Peyer's patch (tissue), 4 donors: ENCODE measurements around the gene UNC5B. TPM values are rescaled to one million over a fixed set of nuclear protein-coding genes. Genes with fewer than 3 reads are reported as not detected.

Source experiments
- DNase-seq, 3 donors: peaks; one replicate each; pipeline ENCODE4 v3.0.0-alpha.2; 2017 to 2019
- H3K27ac ChIP-seq, 4 donors: fragments of 200-600 bp; sonication (generic); one replicate each; pipeline ENCODE4 v1.5.1; 2016 to 2019
- H3K27me3 ChIP-seq, 2 donors: fragments of 200-600 bp; sonication (generic); one replicate each; pipeline ENCODE4 v1.5.1; 2019
- H3K36me3 ChIP-seq, 3 donors: fragments of 200-600 bp; sonication (generic); one replicate each; pipeline ENCODE4 v1.5.1; 2016 to 2019
- H3K4me1 ChIP-seq, 4 donors: fragments of 200-600 bp; sonication (generic); one replicate each; pipeline ENCODE4 v1.5.1; 2016 to 2019
- H3K4me3 ChIP-seq, 4 donors: fragments of 200-600 bp; sonication (generic); 1 replicate in 3 of 4; 2 replicates in 1 of 4; pipeline ENCODE4 v1.5.1; 2016 to 2019; ENCODE audit warnings: mild to moderate bottlenecking in 1 of 4
- H3K9me3 ChIP-seq, 4 donors: fragments of 200-600 bp; sonication (generic); one replicate each; pipeline ENCODE4 v1.5.1; 2016 to 2019; ENCODE audit warnings: mild to moderate bottlenecking in 1 of 4
- POLR2A ChIP-seq, 2 donors: fragments of 450-650 bp; IDR thresholded peaks; one replicate each; pipeline ENCODE4 v1.5.1; 2017; ENCODE audit warnings: antibody characterized with exemption in 2 of 2, mild to moderate bottlenecking in 2 of 2, moderate library complexity in 2 of 2
- total RNA-seq, 4 donors: library from RNA; depleted of rRNA; stranded (reverse); fragments of >200 nt; gene quantifications; one replicate each; pipeline ENCODE4 v1.1.0, GENCODE V29; 2016
- TF ChIP-seq, protein P1 (sequence below), 6 experiments: fragments of 450-650 bp in 4 of 6; fragments of 200-600 bp in 2 of 6; sonication (generic) in 1 of 6; IDR thresholded peaks; one replicate each; pipeline ENCODE4 v1.5.1; 2017 to 2019; ENCODE audit warnings: antibody characterized with exemption in 6 of 6, mild to moderate bottlenecking in 3 of 6, moderate library complexity in 1 of 6

Gene UNC5B
- total RNA-seq, 4 donors from 2014 or later, result 5.0 to 52.5 (median 39.1) TPM

DNA sequence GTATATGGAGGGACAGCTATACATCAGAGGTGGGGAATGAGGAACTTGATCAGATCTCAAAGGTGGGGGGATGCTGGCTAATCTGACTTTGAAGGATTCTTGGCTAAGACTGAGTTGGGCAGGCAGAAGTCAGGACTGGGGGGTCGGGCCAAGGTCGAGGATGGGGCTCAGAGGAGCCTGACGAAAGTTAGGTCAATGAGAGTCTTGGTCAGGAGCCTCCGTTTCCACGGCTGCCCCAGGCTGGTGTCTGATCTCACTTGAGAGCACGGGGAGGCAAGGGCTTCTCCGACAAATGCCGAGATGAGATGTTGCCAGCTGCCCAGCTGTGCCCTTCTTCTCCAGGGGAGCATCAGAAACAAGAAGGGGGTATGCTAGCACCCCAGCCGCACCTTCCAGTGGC, 112.4 kb downstream of the UNC5B start:
- Histone ChIP-seq H3K4me3 (no peak overlapping the region), H3K4me1 (peaks cover 0 to 4% (median 1%) of the 10 kb centered on the region in 4 donors), H3K9me3 (no peaks in the 10 kb centered on the region), H3K27ac (no peak overlapping the region), H3K36me3 (no peaks in the 10 kb centered on the region), H3K27me3 (no peaks in the 10 kb centered on the region)
- TF ChIP-seq, protein P1, sequence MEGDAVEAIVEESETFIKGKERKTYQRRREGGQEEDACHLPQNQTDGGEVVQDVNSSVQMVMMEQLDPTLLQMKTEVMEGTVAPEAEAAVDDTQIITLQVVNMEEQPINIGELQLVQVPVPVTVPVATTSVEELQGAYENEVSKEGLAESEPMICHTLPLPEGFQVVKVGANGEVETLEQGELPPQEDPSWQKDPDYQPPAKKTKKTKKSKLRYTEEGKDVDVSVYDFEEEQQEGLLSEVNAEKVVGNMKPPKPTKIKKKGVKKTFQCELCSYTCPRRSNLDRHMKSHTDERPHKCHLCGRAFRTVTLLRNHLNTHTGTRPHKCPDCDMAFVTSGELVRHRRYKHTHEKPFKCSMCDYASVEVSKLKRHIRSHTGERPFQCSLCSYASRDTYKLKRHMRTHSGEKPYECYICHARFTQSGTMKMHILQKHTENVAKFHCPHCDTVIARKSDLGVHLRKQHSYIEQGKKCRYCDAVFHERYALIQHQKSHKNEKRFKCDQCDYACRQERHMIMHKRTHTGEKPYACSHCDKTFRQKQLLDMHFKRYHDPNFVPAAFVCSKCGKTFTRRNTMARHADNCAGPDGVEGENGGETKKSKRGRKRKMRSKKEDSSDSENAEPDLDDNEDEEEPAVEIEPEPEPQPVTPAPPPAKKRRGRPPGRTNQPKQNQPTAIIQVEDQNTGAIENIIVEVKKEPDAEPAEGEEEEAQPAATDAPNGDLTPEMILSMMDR (IDR thresholded peaks at IDR 0.05), result no peak
- no peak for TF ChIP-seq POLR2A (IDR thresholded peaks at IDR 0.05)
- no peak for DNase-seq

DNA sequence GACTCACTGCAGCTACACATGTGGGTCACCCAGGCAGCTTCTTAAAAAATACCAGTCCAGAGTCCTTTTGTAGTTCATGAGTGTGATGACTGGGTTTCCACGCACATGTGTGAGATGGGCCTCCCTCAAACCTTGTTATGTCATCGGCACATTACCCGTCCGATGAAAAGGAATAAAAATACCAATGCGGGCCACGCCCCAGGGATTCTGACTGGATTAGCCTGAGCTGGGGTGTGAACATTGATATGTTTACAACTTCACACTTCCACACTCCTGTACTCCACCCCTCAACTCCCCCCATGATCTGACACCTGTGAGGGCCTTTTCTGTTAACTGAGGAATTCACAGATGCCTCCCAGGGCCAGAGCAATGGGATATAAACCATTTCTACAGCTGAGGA, 112.9 kb downstream of the UNC5B start:
- Histone ChIP-seq H3K9me3 (no peaks in the 10 kb centered on the region), H3K36me3 (no peaks in the 10 kb centered on the region)

DNA sequence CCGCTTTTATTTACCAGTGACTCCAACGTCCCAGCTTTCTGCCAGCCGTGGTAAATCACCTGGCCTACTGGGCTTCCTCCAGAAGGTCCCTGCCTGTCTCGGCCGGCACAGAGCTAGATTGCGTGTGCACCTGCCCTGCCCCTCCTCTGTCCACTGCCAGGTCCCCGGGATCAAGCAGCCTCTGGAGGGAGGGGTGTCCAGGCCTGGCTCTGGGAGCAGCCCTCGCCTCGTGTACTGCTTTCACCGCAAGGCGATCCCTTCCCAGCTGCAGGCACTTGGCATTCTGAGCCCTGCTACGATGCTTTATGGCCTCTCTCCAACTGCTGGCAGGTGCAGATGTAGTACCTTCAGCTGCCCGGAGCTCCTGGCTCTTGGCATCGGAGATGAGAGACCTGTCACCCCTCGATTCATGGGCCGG, 114.1 kb downstream of the UNC5B start:
- DNase-seq, result peak in 1 of 3 donors; percentile 53
- TF ChIP-seq POLR2A (IDR thresholded peaks at IDR 0.05), result no peak
- H3K4me3 ChIP-seq, result no peak overlapping the region
- no peaks in the 10 kb centered on the region for H3K36me3 ChIP-seq
- no peaks in the 10 kb centered on the region for H3K9me3 ChIP-seq
- H3K27ac ChIP-seq, result no peak overlapping the region
- no peaks in the 10 kb centered on the region for H3K27me3 ChIP-seq
- no peaks in the 10 kb centered on the region for H3K4me1 ChIP-seq

More for the DNA sequence above, 112.9 kb downstream of the UNC5B start:
- Histone ChIP-seq H3K4me3 (no peak overlapping the region), H3K27me3 (no peaks in the 10 kb centered on the region), H3K27ac (no peak overlapping the region), H3K4me1 (no peaks in the 10 kb centered on the region)
- TF ChIP-seq, protein P1 (IDR thresholded peaks at IDR 0.05), result no peak
- no peak for TF ChIP-seq POLR2A (IDR thresholded peaks at IDR 0.05)
- no peak for DNase-seq

DNA sequence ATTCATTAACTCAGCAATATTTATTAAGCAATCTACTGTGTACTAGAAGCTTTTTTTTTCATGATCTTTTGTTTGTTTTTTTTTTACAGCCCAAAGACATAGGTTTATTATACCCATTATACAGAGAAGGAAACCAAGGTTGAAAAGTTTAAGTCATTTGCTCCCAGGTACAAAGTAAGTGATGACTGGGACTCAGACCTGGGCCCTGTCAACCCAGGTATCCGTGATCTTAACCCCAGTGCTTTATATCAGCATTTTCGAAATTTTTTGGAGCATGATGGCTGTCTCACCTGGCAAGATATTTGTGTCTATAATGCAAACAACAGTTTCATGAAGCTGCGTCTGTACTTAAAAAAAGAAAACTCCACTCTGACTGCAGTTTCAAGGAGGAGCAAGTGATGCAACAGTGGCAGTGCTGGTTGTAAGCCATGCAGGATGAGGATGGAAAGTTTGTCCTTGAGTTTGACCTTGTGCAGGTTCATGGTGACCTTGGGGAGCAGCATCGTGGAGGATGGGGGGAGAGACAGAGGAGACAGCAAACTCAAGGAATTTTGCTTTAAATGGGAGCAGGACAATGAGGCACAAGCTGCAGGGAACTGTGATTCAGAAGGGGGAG, 118.5 kb downstream of the UNC5B start:
- H3K27me3 ChIP-seq, result no peaks in the 10 kb centered on the region
- no peaks in the 10 kb centered on the region for H3K9me3 ChIP-seq
- peaks cover 0 to 9% (median 0%) of the 10 kb centered on the region in 4 donors for H3K4me1 ChIP-seq
- H3K4me3 ChIP-seq, result no peak overlapping the region
- H3K27ac ChIP-seq, result no peak overlapping the region
- TF ChIP-seq, protein P1 (IDR thresholded peaks at IDR 0.05), result no peak
- no peak for TF ChIP-seq POLR2A (IDR thresholded peaks at IDR 0.05)
- DNase-seq, result no peak
- H3K36me3 ChIP-seq, result no peaks in the 10 kb centered on the region

DNA sequence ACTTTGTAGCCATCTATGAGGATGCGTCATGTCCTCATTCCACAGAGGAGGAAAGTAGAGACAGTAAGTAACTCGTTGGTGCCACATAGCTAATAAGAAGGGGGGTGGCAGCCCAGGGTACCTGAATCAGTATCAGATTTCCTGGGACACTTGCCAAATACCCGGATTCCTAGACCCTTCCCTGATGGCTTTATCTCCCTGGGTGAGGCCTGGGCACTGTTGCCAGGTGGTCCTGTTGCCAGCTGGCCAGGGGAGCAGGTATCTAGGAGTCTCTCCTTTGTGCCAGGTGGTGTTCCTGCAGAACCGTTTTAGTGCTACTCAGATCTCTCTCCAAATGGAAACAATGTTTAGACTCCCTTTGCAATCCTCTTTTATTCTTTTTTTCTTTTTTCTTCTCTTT, 119.4 kb downstream of the UNC5B start:
- Histone ChIP-seq H3K4me1 (peaks cover 0 to 9% (median 0%) of the 10 kb centered on the region in 4 donors), H3K9me3 (no peaks in the 10 kb centered on the region), H3K36me3 (no peaks in the 10 kb centered on the region), H3K27me3 (no peaks in the 10 kb centered on the region), H3K27ac (no peak overlapping the region), H3K4me3 (no peak overlapping the region)
- TF ChIP-seq POLR2A (IDR thresholded peaks at IDR 0.05), result no peak
- TF ChIP-seq, protein P1 (IDR thresholded peaks at IDR 0.05), result no peak
- no peak for DNase-seq

DNA sequence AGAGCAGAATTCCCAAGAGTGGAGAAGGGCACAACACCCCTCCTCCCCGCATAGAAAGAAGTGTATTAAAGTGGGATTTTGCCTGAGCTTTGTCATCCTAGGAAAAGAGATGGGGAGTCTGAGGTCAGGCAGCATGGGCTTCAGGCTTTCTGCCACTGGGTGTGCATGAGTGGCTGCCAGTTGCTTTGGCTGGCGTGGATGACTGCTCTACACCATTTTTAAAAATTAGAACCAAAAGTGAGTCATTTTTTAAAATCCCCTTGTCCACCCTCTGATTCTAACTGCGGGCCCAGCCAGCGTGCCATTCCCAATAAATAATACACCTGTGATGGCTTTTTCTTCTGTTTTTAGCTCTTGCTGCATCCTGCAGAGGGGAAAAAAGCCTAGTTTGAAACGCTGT, 120.1 kb downstream of the UNC5B start:
- Histone ChIP-seq H3K27ac (no peak overlapping the region), H3K4me3 (no peak overlapping the region), H3K9me3 (no peaks in the 10 kb centered on the region), H3K4me1 (peaks cover 0 to 9% (median 0%) of the 10 kb centered on the region in 4 donors), H3K27me3 (no peaks in the 10 kb centered on the region), H3K36me3 (no peaks in the 10 kb centered on the region)
- TF ChIP-seq, protein P1 (IDR thresholded peaks at IDR 0.05), result no peak
- no peak for TF ChIP-seq POLR2A (IDR thresholded peaks at IDR 0.05)
- DNase-seq, result no peak
